ENCODE data around the gene BNIPL. TPM values are rescaled to one million over a fixed set of nuclear protein-coding genes. Genes with fewer than 3 reads are reported as not detected.

The BNIPL gene
- total RNA-seq, 1 experiment from 2014 or later: 1.2 TPM

GRCh38 chr1:151035167-151035566, 1.2 kb upstream of the BNIPL start:
- H3K27ac ChIP-seq (ENCODE audit: insufficient read length, low read depth, low read length): no peak overlapping the region

More at GRCh38 chr1:151035167-151035566, 1.2 kb upstream of the BNIPL start:
- Histone ChIP-seq H3T11ph (ENCODE audit: low read length) (no peak overlapping the region), H3K18ac (ENCODE audit: insufficient read length, low read depth, low read length) (no peak overlapping the region), H2BK20ac (ENCODE audit: low read depth, low read length, poor library complexity, severe bottlenecking) (no peak overlapping the region), H3K4ac (ENCODE audit: low read depth, low read length) (no peak overlapping the region), H4K20me1 (ENCODE audit: control insufficient read depth, insufficient read depth, insufficient read length) (no peaks in the 10 kb centered on the region), H3K23ac (ENCODE audit: insufficient read length, low read depth, low read length) (no peak overlapping the region), H4K5ac (ENCODE audit: insufficient read length, low read depth, low read length) (no peak overlapping the region), H2BK12ac (ENCODE audit: insufficient read length, low read depth, low read length) (no peak overlapping the region), H2BK5ac (ENCODE audit: insufficient read length, low read length) (peak overlapping the region; percentile 67), H3K27me3 (ENCODE audit: insufficient read depth, low read length) (no peaks in the 10 kb centered on the region), H3K79me1 (ENCODE audit: insufficient read depth, low read depth, low read length, poor library complexity, severe bottlenecking) (no peaks in the 10 kb centered on the region), H3K4me2 (ENCODE audit: insufficient read depth, insufficient read length, low read length) (no peak overlapping the region), H3K79me2 (ENCODE audit: insufficient read depth, low read length) (no peaks in the 10 kb centered on the region), H3K14ac (ENCODE audit: insufficient read depth, low read length) (no peak overlapping the region), H2AK5ac (ENCODE audit: insufficient read length, low read length) (no peak overlapping the region), H3K23me2 (ENCODE audit: insufficient read length, low read depth, low read length, poor library complexity, severe bottlenecking) (no peaks in the 10 kb centered on the region), H3K9me3 (ENCODE audit: control insufficient read depth, low read depth, low read length) (no peaks in the 10 kb centered on the region), H2BK15ac (ENCODE audit: low read depth, low read length) (no peak overlapping the region), H3K56ac (ENCODE audit: insufficient read length, low read depth, low read length) (no peak overlapping the region), H4K91ac (ENCODE audit: insufficient read length, low read depth, low read length) (no peak overlapping the region), H3K4me1 (ENCODE audit: insufficient read depth, low read length) (no peaks in the 10 kb centered on the region; the same call in 1 of the 2 replicates), H2AFZ (ENCODE audit: low read length) (no peak overlapping the region), H2BK120ac (ENCODE audit: low read depth, low read length, poor library complexity, severe bottlenecking) (no peak overlapping the region), H3K9ac (ENCODE audit: extremely low read depth, insufficient read length, low read length) (no peak overlapping the region), H4K8ac (replicated peaks; ENCODE audit: insufficient read length, low read depth, low read length) (no peak overlapping the region)
- no peak for DNase-seq
- H3K27me3 Mint-ChIP-seq (ENCODE audit: low read depth): no peaks in the 10 kb centered on the region; the same call in 1 of the 2 replicates
- TF ChIP-seq, protein P1, sequence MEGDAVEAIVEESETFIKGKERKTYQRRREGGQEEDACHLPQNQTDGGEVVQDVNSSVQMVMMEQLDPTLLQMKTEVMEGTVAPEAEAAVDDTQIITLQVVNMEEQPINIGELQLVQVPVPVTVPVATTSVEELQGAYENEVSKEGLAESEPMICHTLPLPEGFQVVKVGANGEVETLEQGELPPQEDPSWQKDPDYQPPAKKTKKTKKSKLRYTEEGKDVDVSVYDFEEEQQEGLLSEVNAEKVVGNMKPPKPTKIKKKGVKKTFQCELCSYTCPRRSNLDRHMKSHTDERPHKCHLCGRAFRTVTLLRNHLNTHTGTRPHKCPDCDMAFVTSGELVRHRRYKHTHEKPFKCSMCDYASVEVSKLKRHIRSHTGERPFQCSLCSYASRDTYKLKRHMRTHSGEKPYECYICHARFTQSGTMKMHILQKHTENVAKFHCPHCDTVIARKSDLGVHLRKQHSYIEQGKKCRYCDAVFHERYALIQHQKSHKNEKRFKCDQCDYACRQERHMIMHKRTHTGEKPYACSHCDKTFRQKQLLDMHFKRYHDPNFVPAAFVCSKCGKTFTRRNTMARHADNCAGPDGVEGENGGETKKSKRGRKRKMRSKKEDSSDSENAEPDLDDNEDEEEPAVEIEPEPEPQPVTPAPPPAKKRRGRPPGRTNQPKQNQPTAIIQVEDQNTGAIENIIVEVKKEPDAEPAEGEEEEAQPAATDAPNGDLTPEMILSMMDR (conservative IDR thresholded peaks at IDR 0.05): no peak
- no peaks in the 10 kb centered on the region for H3K9me3 Mint-ChIP-seq
- H3K4me1 Mint-ChIP-seq: peaks cover 17 to 21% of the 10 kb centered on the region in 2 experiments
- WGBS (ENCODE audit: extremely low coverage, insufficient read length, low lambda C conversion rate): no CpG with 5 or more reads among the region's 3 CpGs
- peak overlapping the region in 1 of 3 experiments; percentile 20; a peak in 1 of 7 replicates for H3K27ac Mint-ChIP-seq
- peaks cover 13 to 35% (median 20%) of the 10 kb centered on the region in 3 experiments for H3K36me3 Mint-ChIP-seq (ENCODE audit: insufficient read depth in 1 of 3, low read depth in 3 of 3)
- H3K4me3 Mint-ChIP-seq: no peak overlapping the region

Data from H9 (cell line).